ENCODE results near the gene C1R.

The C1R gene

DNA sequence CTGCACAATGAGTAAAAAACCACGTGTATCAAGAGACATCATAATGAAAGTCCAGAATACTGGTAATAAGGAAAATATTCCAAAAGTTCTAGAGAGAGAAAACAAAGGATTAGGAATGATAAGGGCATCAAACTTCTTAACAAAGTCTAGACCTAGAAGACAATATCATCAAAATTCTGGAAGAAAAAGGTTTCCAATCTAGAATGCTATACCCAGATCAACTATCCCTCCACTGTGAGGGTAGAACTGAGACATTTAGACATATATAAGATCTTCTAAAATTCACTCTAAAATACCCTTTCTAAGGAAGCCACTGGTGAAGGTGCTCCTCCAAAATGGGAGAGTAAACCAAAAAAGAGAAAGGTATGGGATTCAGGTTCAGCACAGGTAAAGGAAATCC, 13.8 kb upstream of the C1R start:
- H3K79me2 ChIP-seq (ENCODE audit: insufficient read depth, low read depth), result 0 out of 2 replicates have a peak, but pooled peaks cover 4% of the 10 kb centered on the region
- no peaks in the 10 kb centered on the region for H3K36me3 ChIP-seq (ENCODE audit: insufficient read depth)
- TF ChIP-seq, protein P1, sequence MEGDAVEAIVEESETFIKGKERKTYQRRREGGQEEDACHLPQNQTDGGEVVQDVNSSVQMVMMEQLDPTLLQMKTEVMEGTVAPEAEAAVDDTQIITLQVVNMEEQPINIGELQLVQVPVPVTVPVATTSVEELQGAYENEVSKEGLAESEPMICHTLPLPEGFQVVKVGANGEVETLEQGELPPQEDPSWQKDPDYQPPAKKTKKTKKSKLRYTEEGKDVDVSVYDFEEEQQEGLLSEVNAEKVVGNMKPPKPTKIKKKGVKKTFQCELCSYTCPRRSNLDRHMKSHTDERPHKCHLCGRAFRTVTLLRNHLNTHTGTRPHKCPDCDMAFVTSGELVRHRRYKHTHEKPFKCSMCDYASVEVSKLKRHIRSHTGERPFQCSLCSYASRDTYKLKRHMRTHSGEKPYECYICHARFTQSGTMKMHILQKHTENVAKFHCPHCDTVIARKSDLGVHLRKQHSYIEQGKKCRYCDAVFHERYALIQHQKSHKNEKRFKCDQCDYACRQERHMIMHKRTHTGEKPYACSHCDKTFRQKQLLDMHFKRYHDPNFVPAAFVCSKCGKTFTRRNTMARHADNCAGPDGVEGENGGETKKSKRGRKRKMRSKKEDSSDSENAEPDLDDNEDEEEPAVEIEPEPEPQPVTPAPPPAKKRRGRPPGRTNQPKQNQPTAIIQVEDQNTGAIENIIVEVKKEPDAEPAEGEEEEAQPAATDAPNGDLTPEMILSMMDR (conservative IDR thresholded peaks at IDR 0.05; ENCODE audit: low read depth, low read length), result no peak
- H3K27me3 ChIP-seq (ENCODE audit: insufficient read depth, low read depth), result no peaks in the 10 kb centered on the region
- no peak overlapping the region for H2AFZ ChIP-seq (ENCODE audit: low read depth)
- H3K27ac ChIP-seq, result no peak overlapping the region
- H4K20me1 ChIP-seq (ENCODE audit: insufficient read depth), result no peaks in the 10 kb centered on the region
- H3K4me1 ChIP-seq (ENCODE audit: low read depth, poor library complexity, severe bottlenecking), result peaks cover 12% of the 10 kb centered on the region
- H3K9ac ChIP-seq, result no peak overlapping the region
- H3K4me2 ChIP-seq, result no peak overlapping the region
- H3K4me3 ChIP-seq (IDR thresholded peaks at IDR 0.05; ENCODE audit: insufficient read depth, low read depth, low read length), result no peak overlapping the region

DNA sequence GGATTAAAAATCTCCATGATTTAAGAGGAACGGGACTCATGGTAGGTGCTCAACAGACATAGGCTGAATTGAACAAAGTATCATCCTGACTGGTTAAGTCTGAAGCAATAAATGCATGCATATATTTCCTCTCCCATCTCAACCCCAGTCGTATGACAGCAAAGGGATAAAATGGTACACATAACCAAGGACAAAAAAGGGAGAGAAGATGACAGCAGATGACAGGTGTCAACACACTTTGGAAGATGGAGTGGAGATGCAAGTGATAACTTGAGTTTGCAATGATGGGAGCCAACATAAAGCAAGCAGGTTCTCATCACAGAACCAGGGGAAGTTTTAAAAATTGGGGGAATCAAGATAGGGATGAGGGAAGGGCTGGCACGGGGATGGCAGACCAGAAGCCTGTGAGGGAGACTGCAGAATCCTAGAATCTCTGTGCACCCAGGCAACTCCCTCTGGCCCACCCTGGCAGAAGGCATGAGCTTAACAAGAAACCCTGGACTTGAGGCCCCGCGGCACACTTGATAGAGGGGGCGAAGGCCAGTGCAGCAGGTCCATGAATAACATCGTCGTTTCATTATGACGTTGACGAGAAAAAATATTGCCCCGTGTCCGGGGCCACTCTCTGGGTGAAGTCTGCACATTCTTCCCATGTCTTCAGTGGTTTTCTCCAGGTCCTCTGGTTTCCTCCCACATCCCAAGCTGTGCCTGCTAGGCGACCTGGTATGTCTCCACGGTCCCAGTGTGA, 11.8 kb upstream of the C1R start:
- Histone ChIP-seq H3K4me1 (ENCODE audit: low read depth, poor library complexity, severe bottlenecking) (peaks cover 6% of the 10 kb centered on the region), H3K4me2 (no peak overlapping the region), H3K36me3 (ENCODE audit: insufficient read depth) (no peaks in the 10 kb centered on the region), H3K9ac (no peak overlapping the region), H3K27me3 (ENCODE audit: insufficient read depth, low read depth) (no peaks in the 10 kb centered on the region), H3K27ac (no peak overlapping the region), H3K4me3 (IDR thresholded peaks at IDR 0.05; ENCODE audit: insufficient read depth, low read depth, low read length) (no peak overlapping the region), H3K79me2 (ENCODE audit: insufficient read depth, low read depth) (0 out of 2 replicates have a peak, but pooled peaks cover 4% of the 10 kb centered on the region), H2AFZ (ENCODE audit: low read depth) (no peak overlapping the region), H4K20me1 (ENCODE audit: insufficient read depth) (no peaks in the 10 kb centered on the region)
- TF ChIP-seq, protein P1 (conservative IDR thresholded peaks at IDR 0.05; ENCODE audit: low read depth, low read length), result no peak

DNA sequence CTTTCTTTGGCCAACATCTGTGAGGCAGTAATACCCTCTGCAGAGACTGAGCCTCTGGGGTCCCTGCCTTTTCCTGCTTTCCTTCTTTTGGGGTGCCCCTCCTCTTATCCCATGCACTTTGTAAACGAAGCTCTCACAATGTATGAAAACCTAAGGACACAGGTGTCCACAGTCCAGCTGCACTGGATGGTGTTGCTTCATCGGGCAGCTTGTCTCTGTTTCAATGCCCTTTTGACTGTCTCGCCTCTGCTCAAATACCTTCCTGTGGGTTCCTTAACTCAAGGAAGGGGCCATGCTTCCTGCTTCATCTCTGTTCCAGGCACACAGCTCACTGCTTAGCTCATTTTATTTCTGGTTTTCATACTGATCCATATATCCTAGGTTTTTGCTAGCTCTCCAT, 10.3 kb upstream of the C1R start:
- Histone ChIP-seq H3K27me3 (ENCODE audit: insufficient read depth, low read depth) (no peaks in the 10 kb centered on the region), H3K79me2 (ENCODE audit: insufficient read depth, low read depth) (0 out of 2 replicates have a peak, but pooled peaks cover 4% of the 10 kb centered on the region), H2AFZ (ENCODE audit: low read depth) (no peak overlapping the region), H3K4me2 (no peak overlapping the region), H3K4me3 (IDR thresholded peaks at IDR 0.05; ENCODE audit: insufficient read depth, low read depth, low read length) (no peak overlapping the region), H3K36me3 (ENCODE audit: insufficient read depth) (no peaks in the 10 kb centered on the region), H3K4me1 (ENCODE audit: low read depth, poor library complexity, severe bottlenecking) (peaks cover 6% of the 10 kb centered on the region), H3K9ac (no peak overlapping the region), H4K20me1 (ENCODE audit: insufficient read depth) (no peaks in the 10 kb centered on the region), H3K27ac (no peak overlapping the region)
- TF ChIP-seq, protein P1 (conservative IDR thresholded peaks at IDR 0.05; ENCODE audit: low read depth, low read length), result no peak

DNA sequence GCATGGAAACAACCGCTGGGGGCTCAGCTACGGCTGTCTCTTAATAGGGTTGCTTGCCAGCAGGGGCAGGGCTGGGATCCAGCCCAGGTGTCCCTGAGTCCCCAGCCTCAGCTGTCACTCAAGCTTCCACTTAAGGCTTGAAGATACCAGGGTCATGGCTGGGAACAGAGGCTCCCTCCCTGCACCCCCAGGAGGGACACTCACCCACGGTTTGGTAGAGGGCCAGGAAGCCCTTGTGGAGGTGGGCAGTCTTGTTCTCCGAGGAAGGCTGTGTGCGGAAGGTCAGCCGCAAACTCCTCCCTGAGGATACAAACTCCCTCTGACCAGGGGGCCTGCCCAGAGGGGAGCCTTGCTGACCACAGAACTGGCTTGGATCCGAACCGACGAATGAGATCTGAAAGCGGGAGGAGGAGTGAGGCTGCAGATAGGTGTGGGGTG, 9.5 kb upstream of the C1R start:
- Histone ChIP-seq H3K27me3 (ENCODE audit: insufficient read depth, low read depth) (no peaks in the 10 kb centered on the region), H2AFZ (ENCODE audit: low read depth) (no peak overlapping the region), H3K36me3 (ENCODE audit: insufficient read depth) (no peaks in the 10 kb centered on the region), H3K9ac (no peak overlapping the region), H4K20me1 (ENCODE audit: insufficient read depth) (no peaks in the 10 kb centered on the region), H3K79me2 (ENCODE audit: insufficient read depth, low read depth) (no peaks in the 10 kb centered on the region), H3K4me3 (IDR thresholded peaks at IDR 0.05; ENCODE audit: insufficient read depth, low read depth, low read length) (no peak overlapping the region), H3K4me2 (no peak overlapping the region), H3K4me1 (ENCODE audit: low read depth, poor library complexity, severe bottlenecking) (peaks cover under 1% of the 10 kb centered on the region), H3K27ac (no peak overlapping the region)
- TF ChIP-seq, protein P1 (conservative IDR thresholded peaks at IDR 0.05; ENCODE audit: low read depth, low read length), result no peak

All from KMS-11 (cell line).